GM18498 (cell line): ENCODE results near the gene PRSS56.
"Not testable (repeated sequence)": the region's sequence is repeated elsewhere in the genome, so short reads cannot be mapped to it uniquely, and the experiment has no call there.

ENCODE experiments used
- ATAC-seq: cut with Tn5 transposase; IDR thresholded peaks from one replicate; pipeline ENCODE4 v1.9.1; 2021; ENCODE audit warnings: mild to moderate bottlenecking, moderate library complexity; ENCODE audit not compliant: unreplicated experiment

The PRSS56 gene

DNA sequence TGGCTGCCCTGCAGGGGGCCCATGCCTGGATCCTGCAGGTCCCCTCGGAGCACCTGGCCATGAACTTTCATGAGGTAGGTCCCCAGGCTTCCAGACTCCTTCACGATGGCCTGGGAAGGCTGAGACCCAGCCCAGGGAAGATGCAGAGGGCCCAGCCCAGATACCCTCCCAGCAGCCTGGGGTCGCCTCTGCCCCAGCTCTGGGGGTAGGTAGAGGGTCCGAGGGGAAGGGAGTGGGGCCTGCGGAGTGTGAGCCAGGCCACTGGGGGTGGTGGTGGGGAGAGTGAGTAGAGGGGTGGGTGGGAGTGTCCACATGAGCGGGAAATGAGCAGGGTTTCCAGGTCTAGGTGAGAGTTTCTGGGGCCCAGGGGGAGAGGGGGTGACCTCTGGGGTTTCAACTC, 4.6 kb downstream of the PRSS56 start:
- no peak for ATAC-seq

DNA sequence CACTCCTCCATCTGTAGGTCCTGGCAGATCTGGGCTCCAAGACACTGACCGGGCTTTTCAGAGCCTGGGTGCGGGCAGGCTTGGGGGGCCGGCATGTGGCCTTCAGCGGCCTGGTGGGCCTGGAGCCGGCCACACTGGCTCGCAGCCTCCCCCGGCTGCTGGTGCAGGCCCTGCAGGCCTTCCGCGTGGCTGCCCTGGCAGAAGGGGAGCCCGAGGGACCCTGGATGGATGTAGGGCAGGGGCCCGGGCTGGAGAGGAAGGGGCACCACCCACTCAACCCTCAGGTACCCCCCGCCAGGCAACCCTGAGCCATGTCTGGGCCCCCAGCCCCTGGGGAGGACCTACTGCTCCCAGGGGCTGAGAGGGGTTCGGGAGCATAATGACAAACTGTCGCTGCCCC, 5.0 kb downstream of the PRSS56 start:
- no peak for ATAC-seq

DNA sequence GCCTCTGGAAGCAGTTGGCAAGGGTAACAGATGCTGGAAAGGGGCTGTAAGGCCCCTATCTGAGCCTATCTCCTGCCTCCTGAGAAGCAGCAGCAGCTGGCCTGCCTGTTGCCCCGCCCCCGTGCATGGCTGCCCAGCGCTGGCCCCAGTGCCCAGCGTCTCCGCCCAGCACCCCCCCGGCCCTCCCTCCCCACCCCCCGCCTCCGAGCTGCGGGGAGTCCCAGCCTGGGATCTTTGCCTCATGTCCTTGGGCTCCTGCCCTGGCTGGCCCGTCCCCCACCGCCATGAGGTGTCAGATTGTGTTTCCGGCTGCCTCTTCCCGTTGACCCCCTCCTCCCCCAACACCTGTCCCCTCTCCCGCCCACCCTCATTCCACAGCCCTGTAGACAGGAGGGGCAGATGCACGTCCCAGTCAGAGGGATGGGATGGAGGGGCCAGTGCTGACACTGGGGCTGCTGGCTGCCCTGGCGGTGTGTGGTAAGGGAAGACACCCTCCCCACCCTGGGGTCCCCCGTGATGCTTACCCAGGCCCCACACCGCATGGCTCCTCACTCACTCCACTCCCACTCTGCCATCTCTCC, 5.7 kb downstream of the PRSS56 start, which contains the start of gene CHRND:
CHRND (plus strand) TSS at position 370 of the 581 bp plus-strand sequence; CDS start at position 426, 56 bp downstream.
- ATAC-seq = no peak

DNA sequence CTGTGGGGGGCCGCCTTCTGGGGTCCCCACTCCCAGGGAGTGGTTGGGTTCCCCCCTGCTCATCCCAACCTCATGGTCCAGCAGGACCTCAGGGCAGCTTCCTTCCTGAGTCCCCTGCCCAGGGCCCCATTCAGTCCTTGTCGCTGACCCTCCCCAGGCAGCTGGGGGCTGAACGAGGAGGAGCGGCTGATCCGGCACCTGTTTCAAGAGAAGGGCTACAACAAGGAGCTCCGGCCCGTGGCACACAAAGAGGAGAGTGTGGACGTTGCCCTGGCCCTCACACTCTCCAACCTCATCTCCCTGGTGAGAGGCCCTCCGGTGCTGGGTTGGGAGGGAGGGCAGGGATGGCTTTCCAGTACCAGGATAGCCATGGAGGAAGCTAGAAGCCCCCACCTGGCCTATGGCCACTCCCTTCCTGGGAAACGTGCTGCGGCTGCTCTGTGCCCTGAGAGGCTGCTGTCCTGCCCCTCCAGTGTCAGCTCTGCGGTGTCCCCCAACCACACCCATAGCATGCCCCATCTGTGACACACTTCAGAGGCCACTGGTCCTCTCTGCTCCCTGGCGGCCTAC, 6.3 kb downstream of the PRSS56 start:
- ATAC-seq = no peak

DNA sequence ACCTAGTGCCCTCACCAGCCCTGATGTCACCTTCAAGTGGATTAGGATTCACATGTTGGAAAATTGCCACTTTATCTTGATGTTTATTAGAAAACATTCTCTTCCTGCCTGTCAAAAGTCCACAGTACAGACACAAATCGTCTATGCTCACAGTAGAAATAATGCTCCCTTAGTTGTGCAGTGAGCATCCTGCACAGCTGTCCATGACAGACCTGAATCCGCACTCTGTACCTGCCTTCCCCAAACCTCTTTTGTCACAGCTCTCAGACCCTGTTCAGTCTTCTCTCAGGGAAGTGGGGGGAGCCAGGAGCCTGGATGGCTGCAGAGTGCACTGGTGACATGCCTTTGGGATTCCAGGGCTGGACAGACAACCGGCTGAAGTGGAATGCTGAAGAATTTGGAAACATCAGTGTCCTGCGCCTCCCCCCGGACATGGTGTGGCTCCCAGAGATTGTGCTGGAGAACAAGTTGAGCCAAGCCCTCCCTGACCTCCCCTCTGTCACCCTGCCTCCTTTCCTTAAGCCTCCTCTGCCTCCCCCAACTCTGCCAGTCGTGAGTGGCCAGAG, 7.8 kb downstream of the PRSS56 start:
- no peak for ATAC-seq

DNA sequence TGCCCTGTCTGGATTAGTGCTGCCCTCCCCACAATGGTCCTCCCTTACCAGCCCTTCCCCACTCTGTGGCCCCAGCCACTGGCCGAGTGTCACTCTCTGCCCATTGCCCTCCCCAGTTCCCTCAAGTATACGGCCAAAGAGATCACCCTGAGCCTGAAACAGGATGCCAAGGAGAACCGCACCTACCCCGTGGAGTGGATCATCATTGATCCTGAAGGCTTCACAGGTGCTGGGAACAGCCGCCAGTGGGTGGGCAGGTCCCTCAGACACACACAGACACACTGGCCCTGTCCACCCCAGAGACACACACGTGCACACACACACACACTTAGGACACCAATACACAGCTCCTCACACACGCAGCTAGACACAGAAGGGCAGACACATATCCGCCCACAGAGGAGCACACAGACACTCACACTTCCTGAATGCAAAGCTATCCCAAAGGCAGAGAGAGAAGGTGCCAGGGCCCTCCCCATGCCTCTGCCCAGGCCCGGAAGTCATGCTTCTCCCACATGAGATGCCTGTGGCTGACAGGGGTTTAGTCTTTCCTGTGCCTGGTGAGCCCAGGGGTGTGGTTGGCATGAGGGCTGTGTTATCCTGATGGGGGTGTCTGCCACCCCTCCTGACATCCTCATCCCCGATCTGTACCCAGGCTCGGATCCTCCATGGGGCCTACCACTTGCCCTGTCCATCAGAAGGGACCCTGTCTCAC, 8.7 kb downstream of the PRSS56 start:
- no peak for ATAC-seq

DNA sequence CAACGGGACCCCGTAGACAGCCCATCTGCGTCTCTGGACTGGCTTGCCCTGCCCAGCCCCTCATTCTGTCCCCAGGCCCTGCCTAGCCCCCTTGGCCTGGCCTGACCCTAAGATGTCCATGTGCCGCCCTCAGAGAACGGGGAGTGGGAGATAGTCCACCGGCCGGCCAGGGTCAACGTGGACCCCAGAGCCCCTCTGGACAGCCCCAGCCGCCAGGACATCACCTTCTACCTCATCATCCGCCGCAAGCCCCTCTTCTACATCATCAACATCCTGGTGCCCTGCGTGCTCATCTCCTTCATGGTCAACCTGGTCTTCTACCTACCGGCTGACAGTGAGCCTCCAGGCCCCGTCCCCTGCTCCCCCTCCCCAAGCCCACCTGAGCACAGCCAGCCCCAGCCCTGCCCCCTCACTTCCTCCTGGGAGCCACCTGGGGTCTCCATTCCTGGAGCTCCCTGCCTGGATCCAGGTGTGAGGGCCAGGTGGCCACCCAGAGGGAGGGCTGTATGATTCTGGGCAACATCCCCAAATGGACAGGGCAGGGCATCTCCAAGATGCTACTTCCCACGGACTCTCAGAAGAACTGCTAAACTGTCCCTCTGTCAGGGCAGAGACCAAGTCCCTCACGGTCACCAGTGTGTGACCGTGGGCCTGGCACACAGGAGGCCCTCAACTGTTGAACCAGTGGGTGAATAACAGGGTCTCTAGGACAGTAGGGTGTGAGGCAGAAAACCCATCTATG, 9.8 kb downstream of the PRSS56 start:
- ATAC-seq = no peak

DNA sequence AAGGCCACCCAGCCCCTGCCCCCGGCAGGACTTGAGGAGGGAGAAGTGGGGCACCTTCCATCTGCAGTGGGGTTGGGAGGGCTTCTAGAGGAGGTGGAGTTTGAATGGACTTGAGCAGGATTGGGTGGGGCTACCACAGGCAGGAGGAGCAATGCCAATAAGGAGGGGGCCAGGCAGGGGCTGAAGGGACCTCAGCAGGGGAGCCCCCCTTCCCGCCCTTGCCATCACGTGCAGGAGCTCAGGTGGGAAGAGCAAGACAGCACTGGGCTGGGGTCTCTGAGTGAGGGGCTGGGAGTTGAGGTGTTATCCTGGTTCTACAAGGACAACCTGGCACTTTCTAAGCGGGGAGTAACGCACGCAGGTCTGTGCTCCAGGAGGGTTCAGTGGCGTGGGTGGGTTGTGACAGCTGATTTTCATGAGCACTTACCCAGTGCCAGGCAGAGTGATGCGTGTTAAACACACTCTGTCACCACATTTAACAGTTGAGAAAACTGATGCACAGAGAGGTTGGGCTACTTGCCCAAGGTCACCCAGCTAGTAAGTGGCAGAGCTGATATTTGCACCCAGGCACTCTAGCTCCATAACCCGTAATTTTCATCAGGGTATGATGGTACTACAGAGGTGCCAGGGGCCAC, 10.6 kb downstream of the PRSS56 start:
- ATAC-seq = no peak

DNA sequence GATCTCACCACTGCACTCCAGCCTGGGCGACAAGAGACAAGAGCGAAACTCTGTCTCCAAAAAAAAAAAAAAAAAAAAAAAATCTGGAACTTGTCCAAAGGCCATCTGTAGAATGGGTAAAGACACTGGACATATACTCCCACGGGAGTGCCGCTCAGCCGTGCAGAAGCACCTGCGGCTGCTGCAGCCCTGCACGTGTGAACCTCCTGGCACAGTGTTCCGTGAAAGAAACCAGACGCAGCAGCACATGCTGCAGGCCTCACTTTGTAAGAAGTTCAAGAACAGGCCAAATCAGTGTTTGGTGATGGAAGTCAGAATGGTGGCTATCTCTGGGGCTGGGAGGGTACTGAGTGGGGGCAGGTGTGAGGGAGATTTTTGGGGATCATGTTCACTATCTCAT, 12.2 kb downstream of the PRSS56 start:
- no peak for ATAC-seq

DNA sequence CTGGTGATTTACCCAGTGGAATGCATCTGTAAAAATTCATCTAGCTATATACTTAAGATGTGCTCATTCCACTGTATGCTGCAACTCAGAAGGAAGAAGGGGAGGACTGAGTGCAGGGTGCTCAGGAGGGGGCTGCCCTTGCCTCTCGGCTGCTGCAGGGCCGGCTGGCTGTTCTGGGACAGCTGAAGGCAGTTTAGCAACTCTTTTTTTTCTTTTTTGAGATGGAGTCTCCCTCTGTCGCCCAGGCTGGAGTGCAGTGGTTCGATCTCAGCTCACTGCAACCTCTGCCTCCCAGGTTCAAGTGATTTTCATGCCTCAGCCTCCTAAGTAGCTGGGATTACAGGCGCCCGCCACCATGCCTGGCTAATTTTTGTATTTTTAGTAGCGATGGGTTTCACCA, 12.6 kb downstream of the PRSS56 start:
- not testable (repeated sequence) for ATAC-seq

DNA sequence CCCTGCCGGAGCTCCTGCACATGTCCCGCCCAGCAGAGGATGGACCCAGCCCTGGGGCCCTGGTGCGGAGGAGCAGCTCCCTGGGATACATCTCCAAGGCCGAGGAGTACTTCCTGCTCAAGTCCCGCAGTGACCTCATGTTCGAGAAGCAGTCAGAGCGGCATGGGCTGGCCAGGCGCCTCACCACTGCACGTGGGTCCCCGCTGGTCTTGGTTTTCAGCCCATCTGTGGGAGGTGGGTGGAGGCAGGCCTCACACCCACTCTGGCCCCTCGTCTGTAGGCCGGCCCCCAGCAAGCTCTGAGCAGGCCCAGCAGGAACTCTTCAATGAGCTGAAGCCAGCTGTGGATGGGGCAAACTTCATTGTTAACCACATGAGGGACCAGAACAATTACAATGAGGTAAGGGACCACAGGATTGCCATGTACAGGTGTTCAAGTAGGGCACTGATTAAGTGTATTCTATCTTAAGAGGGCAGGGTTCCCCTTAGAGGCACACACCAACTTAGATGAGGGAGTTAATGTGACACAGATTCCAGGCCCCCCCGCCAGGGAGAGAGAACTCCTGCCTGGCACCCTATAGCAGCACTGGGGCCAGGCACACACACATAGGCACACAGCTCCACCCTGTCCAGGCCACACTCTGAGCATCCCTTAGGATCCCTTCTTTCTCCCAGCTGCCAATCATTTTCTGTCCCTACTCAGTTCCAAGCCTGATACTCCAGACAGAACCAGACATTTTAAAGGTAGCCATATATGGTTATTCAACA, 13.9 kb downstream of the PRSS56 start:
- no peak for ATAC-seq

DNA sequence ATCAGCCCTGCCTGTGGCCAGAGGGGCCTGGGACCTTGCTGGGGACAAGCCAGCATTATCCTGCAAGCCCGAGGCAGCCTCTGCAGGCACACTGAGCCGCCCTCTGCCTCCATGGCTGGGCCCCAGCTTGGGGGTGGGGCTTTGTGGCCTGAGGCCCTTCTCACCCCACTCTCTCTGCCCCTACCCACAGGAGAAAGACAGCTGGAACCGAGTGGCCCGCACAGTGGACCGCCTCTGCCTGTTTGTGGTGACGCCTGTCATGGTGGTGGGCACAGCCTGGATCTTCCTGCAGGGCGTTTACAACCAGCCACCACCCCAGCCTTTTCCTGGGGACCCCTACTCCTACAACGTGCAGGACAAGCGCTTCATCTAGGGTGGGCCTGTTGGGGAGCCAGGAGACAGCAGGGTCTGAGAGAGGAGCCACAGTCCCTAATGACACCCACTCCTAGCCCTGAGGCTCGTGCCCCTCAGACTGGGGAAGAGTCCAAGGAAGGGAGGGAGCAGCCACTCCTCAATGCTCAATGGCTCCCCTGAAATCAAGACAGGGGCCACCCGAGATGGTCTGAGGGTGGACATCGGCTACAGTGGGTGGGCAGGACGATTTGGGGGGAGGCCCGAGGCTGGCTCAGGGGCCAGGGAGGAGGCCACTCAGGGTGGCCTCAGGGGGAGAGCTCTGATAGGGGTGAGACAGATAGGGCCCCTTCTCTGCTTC, 14.9 kb downstream of the PRSS56 start:
- no peak for ATAC-seq

DNA sequence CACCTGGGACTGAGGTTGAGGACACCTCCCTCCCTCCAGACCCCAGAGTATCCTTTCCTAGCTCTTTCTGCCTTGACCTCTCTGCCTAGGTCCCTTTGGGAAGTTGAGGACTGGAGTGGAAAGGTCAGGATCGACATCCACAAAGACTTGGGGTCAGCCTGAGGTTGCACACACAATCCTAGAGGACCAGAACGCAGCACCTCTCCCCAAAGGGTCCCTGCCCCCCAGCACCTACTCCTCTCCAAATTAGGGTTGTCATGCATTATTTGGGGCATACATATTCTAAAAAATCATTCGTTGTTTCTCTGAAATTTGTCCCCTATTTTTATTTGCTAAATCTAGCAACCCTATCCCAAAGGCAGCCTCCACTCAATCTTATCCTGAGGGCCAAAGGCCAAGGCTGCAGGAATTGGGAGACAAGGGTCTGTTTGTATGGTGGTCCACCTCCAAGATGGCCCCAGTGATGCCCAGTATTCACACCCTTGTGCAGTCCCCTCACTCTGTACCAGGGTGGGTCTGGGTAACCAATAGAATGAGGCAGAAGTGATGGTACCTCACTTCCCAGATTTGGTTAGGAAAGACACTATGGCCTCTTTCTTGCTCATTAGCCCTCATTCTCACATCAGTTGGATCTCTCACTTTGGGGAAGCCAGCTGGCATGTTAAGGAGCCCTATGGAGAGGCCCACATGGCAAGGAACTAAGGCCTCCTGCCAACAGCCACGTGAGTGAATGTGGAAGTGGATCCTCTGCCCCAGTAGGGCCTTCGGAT, 15.8 kb downstream of the PRSS56 start:
- no peak for ATAC-seq

DNA sequence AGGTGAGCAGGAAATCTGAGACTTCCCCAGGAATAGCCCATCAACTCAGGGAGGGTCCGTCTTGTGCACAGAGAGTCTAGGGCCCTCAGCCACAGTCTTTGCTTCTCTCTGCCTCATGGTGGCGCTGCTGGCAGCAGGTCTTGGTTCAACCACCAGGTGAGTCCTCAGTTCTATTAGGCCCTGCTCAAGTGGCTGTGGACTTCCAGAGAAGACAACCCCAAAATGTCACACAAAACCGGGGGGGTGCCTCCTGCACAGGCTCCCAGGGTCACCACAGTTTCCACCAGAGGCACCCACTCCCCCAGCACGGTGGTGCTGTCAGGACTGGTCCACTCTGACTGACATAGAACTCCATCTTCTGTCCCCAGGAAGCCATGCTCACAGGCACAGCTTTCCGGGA, 16.9 kb downstream of the PRSS56 start:
- ATAC-seq = no peak

DNA sequence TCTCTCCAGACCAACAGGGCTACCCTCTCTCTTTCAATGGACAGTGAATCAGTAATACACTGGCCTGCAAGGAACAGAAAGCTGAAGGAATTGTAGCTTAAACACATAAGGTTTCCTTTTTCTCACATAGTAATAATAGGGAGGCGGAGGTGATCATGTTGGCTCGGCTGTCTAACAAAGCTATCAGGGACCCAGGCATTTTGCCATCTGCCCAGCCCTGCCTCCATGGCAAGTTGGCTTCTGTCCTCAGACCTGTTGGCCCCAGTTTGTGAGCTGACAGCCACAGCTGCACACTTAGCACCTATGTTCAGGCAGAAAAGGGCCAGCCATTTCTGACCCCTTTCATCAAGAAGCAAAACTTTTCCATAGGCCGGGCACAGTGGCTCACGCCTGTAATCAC, 17.3 kb downstream of the PRSS56 start:
- ATAC-seq = no peak

DNA sequence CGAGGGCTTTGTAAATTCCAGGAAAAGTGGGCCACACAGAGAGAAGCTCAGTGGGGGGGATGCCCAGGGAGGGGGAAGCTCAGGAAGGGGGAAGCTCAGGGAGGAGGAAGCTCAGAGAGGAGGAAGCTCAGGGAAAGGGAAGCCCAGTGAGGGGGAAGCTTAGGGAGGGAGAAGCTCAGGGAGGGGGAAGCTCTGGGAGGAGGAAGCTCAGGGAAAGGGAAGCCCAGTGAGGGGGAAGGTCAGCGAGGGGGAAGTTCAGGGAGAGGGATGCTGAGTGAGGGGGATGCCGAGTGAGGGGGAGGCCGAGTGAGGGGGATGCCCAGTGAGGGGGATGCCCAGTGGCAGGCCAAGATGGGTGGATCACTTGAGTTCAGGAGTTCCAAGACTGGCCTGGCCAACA, 18.5 kb downstream of the PRSS56 start:
- ATAC-seq = no peak

DNA sequence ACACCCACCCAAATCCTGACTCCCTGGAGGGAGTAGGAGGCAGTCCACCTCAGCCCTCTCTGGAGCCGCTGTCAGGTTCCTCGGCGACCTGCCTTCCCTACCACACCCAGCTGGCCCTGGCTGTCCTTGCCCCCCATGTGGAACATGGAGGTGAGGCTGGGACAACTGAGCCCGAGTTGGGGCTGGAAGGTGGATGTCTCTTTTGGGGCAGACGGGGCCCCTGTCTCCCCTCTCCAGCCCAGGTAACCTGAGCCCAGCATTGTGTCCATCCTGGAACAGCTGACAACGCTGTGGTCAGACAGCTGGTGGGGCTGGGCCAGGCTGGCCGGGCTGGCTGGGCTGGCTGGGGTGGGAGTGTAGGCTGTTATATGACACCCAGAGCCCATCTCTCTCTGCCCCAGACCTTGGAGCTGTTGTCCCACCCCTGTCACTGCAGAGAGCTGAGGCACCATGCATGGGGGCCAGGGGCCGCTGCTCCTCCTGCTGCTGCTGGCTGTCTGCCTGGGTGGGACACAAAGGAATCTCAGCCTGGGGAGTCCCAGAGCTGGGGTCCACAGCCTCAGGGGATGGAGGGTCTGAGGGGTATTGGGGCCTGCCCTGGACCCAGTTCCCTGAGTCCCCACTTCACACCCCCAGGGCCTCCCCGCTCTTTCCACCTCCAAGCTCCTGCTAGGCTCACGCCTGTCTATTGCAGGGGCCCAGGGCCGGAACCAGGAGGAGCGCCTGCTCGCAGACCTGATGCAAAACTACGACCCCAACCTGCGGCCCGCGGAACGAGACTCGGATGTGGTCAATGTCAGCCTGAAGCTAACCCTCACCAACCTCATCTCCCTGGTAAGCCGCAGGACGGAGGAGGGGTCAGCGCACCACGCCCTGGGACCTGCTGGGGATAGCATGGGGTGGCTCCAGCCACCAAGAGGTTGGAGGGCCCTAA, 19.4 kb downstream of the PRSS56 start, which contains the start of gene CHRNG:
CHRNG (plus strand) TSS at position 395 of the 934 bp plus-strand sequence; CDS start at position 451, 56 bp downstream.
- ATAC-seq = no peak
